SU-DHL-6 (cell line): ENCODE results near the gene HEY2.

Experiments
- H2AFZ ChIP-seq: fragments of 200-600 bp; sonication (generic); 2 replicates; pipeline ENCODE4 v1.6.1; 2014; ENCODE audit warnings: low read depth, mild to moderate bottlenecking, moderate library complexity, mixed read lengths, antibody characterized with exemption, low read length; ENCODE audit not compliant: severe bottlenecking
- H3F3A ChIP-seq: fragments of 200-600 bp; shearing (Covaris generic); 2 replicates; pipeline ENCODE4 v1.6.0; 2016; ENCODE audit warnings: antibody characterized with exemption, mild to moderate bottlenecking; ENCODE audit not compliant: insufficient read depth
- H3K27ac ChIP-seq: fragments of 200-600 bp; sonication (generic); 2 replicates; pipeline ENCODE4 v1.5.1; 2016; ENCODE audit warnings: low read depth, mild to moderate bottlenecking, low read length, moderate library complexity, mixed read lengths
- H3K27me3 ChIP-seq: fragments of 200-600 bp; sonication (generic), shearing (Covaris generic); 2 replicates; pipeline ENCODE4 v1.6.0; 2014; ENCODE audit warnings: mild to moderate bottlenecking, low read length
- H3K36me3 ChIP-seq: fragments of 200-600 bp; sonication (generic); 2 replicates; pipeline ENCODE4 v1.6.1; 2014; ENCODE audit warnings: mild to moderate bottlenecking, low read length, mixed read lengths
- H3K4me2 ChIP-seq: fragments of 300-600, 200-600 bp; shearing (Covaris generic), sonication (generic); 2 replicates; pipeline ENCODE4 v1.6.0; 2014; ENCODE audit warnings: low read length, low read depth, mild to moderate bottlenecking; ENCODE audit not compliant: poor library complexity, severe bottlenecking
- H3K4me3 ChIP-seq: fragments of 200-600 bp; sonication (generic); 2 replicates; pipeline ENCODE4 v1.5.1; 2014; ENCODE audit warnings: antibody characterized with exemption, low read length, mild to moderate bottlenecking, mixed read lengths; ENCODE audit not compliant: insufficient read depth, poor library complexity, severe bottlenecking
- H3K79me2 ChIP-seq: fragments of 200-600 bp; sonication (generic); 2 replicates; pipeline ENCODE4 v1.6.1; 2014; ENCODE audit warnings: mild to moderate bottlenecking, low read length, moderate library complexity; ENCODE audit not compliant: insufficient read depth
- H3K9ac ChIP-seq: fragments of 200-600 bp; sonication (generic); 2 replicates; pipeline ENCODE4 v1.7.0; 2014; ENCODE audit warnings: mild to moderate bottlenecking, low read length
- H3K9me2 ChIP-seq: fragments of 200-600 bp; sonication (generic); replicated peaks from 2 replicates; pipeline ENCODE4 v1.6.1; 2014; ENCODE audit warnings: low read length; ENCODE audit not compliant: insufficient read depth
- H3K9me3 ChIP-seq: fragments of 200-600 bp; sonication (generic); 2 replicates; pipeline ENCODE4 v1.6.1; 2014; ENCODE audit warnings: low read length, mixed read lengths; ENCODE audit not compliant: insufficient read depth
- H4K20me1 ChIP-seq: fragments of 200-600 bp; sonication (generic); 2 replicates; pipeline ENCODE4 v1.6.1; 2014; ENCODE audit warnings: low read depth, mild to moderate bottlenecking, antibody characterized with exemption, low read length, moderate library complexity, mixed read lengths
- CTCF ChIP-seq: fragments of 200-600 bp; sonication (generic); IDR thresholded peaks from one replicate; pipeline ENCODE4 v1.5.1; 2017; ENCODE audit warnings: antibody characterized with exemption, mild to moderate bottlenecking, low read length, moderate library complexity; ENCODE audit not compliant: insufficient read depth, poor library complexity, severe bottlenecking
- EZH2phosphoT487 ChIP-seq: fragments of 200-600 bp; sonication (generic), shearing (Covaris generic); conservative IDR thresholded peaks from 2 replicates; pipeline ENCODE4 v1.6.1; 2018; ENCODE audit warnings: mild to moderate bottlenecking, antibody characterized with exemption, low read length, moderate library complexity, mixed read lengths

The HEY2 gene

GRCh38 chr6:125779924-125780539 lies 30.6 kb downstream of the HEY2 start:
- Histone ChIP-seq H2AFZ (peak overlapping the region; percentile 58), H3F3A (peaks cover 15% of the 10 kb centered on the region), H3K9ac (peak overlapping the region; percentile 79), H3K36me3 (no peaks in the 10 kb centered on the region), H3K27me3 (no peaks in the 10 kb centered on the region), H4K20me1 (no peaks in the 10 kb centered on the region), H3K4me3 (peak overlapping the region; percentile 73), H3K4me2 (peak overlapping the region; percentile 99), H3K9me3 (no peaks in the 10 kb centered on the region), H3K27ac (peak overlapping the region; percentile 88), H3K9me2 (no peaks in the 10 kb centered on the region), H3K79me2 (peaks cover 35% of the 10 kb centered on the region)
- no peak for TF ChIP-seq CTCF

GRCh38 chr6:125780540-125781313 lies 31.3 kb downstream of the HEY2 start:
- no peaks in the 10 kb centered on the region for H3K9me2 ChIP-seq
- peak overlapping the region; percentile 79 for H3K9ac ChIP-seq
- no peaks in the 10 kb centered on the region for H3K27me3 ChIP-seq
- no peaks in the 10 kb centered on the region for H3K36me3 ChIP-seq
- H3K4me3 ChIP-seq = peak overlapping the region; percentile 73
- no peak for TF ChIP-seq CTCF
- TF ChIP-seq EZH2phosphoT487 = no peak
- peaks cover 35% of the 10 kb centered on the region for H3K79me2 ChIP-seq
- no peaks in the 10 kb centered on the region for H4K20me1 ChIP-seq
- peak overlapping the region; percentile 99 for H3K4me2 ChIP-seq
- peak overlapping the region; percentile 88 for H3K27ac ChIP-seq
- H3F3A ChIP-seq = peaks cover 18% of the 10 kb centered on the region
- H3K9me3 ChIP-seq = no peaks in the 10 kb centered on the region
- H2AFZ ChIP-seq = peak overlapping the region; percentile 58

GRCh38 chr6:125781314-125781868 lies 32.0 kb downstream of the HEY2 start:
- H2AFZ ChIP-seq = peak overlapping the region; percentile 58
- H4K20me1 ChIP-seq = no peaks in the 10 kb centered on the region
- peaks cover 35% of the 10 kb centered on the region for H3K79me2 ChIP-seq
- no peaks in the 10 kb centered on the region for H3K27me3 ChIP-seq
- TF ChIP-seq EZH2phosphoT487 = no peak
- TF ChIP-seq CTCF = peak; percentile 22
- H3K4me2 ChIP-seq = peak overlapping the region; percentile 99
- peak overlapping the region; percentile 79 for H3K9ac ChIP-seq
- H3K36me3 ChIP-seq = no peaks in the 10 kb centered on the region
- peak overlapping the region; percentile 73 for H3K4me3 ChIP-seq
- no peaks in the 10 kb centered on the region for H3K9me2 ChIP-seq
- H3K9me3 ChIP-seq = no peaks in the 10 kb centered on the region
- H3K27ac ChIP-seq = peak overlapping the region; percentile 88
- H3F3A ChIP-seq = peaks cover 21% of the 10 kb centered on the region
